Fibroblast of lung (primary cell): ENCODE results near the gene CHD5.

Source experiments
- CTCF ChIP-seq, 2 donors: IDR thresholded peaks in 1 of 2; conservative IDR thresholded peaks in 1 of 2; 1 replicate in 1 of 2; 2 replicates in 1 of 2; pipeline ENCODE4 v1.5.1; 2011 to 2012; ENCODE audit warnings: low read length in 2 of 2, control low read depth in 1 of 2, inconsistent platforms in 1 of 2, low read depth in 1 of 2, mild to moderate bottlenecking in 1 of 2
- EZH2 ChIP-seq: IDR thresholded peaks from 2 replicates; pipeline ENCODE4 v1.5.1; 2012; ENCODE audit warnings: low read length, control low read depth, mild to moderate bottlenecking; ENCODE audit errors: missing control alignments

- TF ChIP-seq CTCF (conservative IDR thresholded peaks at IDR 0.05 in 1 of 2, IDR thresholded peaks at IDR 0.05 in 1 of 2; ENCODE audit: low read depth in 1 of 2, low read length in 2 of 2) (no peak), EZH2 (no peak)
These were observed 19.4 kb upstream of the CHD5 start, which contains the start of gene RPL22 for GRCh38 chr1:6199298-6200187.
